MM.1S (cell line): ENCODE results near the gene ADGRE2.
A peak's percentile ranks its signal among the peaks of the same experiment; 100 is the strongest.

ENCODE experiments used
- DNase-seq: peaks from one replicate; pipeline ENCODE4 v3.0.0-alpha.2; 2015
- H2AFZ ChIP-seq: fragments of 300-600 bp; sonication (generic); 2 replicates; pipeline ENCODE4 v1.6.0; 2016; ENCODE audit warnings: antibody characterized with exemption, low read length
- H3F3A ChIP-seq: fragments of 300-600 bp; sonication (generic); 2 replicates; pipeline ENCODE4 v1.6.1; 2016; ENCODE audit warnings: mild to moderate bottlenecking, antibody characterized with exemption, low read length, moderate library complexity, mixed read lengths; ENCODE audit not compliant: insufficient read depth
- H3K27ac ChIP-seq: fragments of 300-600 bp; sonication (generic); 2 replicates; pipeline ENCODE4 v1.5.1; 2016; ENCODE audit warnings: mild to moderate bottlenecking, low read length
- H3K27me3 ChIP-seq: fragments of 300-600 bp; sonication (generic); replicated peaks from 2 replicates; pipeline ENCODE4 v1.6.0; 2016; ENCODE audit warnings: low read length; ENCODE audit not compliant: insufficient read depth
- H3K36me3 ChIP-seq: fragments of 300-600 bp; sonication (generic); replicated peaks from 2 replicates; pipeline ENCODE4 v1.6.1; 2016; ENCODE audit warnings: mild to moderate bottlenecking, low read length, mixed read lengths; ENCODE audit not compliant: insufficient read depth
- H3K4me1 ChIP-seq: fragments of 300-600 bp; sonication (generic); 2 replicates; pipeline ENCODE4 v1.6.1; 2016; ENCODE audit warnings: low read length, mixed read lengths
- H3K4me2 ChIP-seq: fragments of 300-600 bp; sonication (generic); 2 replicates; pipeline ENCODE4 v1.6.0; 2016; ENCODE audit warnings: low read depth, low read length
- H3K4me3 ChIP-seq: fragments of 300-600 bp; sonication (generic); 2 replicates; pipeline ENCODE4 v1.5.1; 2016; ENCODE audit warnings: low read length, mixed read lengths
- H3K79me2 ChIP-seq: fragments of 300-600 bp; sonication (generic); 2 replicates; pipeline ENCODE4 v1.6.1; 2016; ENCODE audit warnings: mixed run types, low read length, mixed read lengths
- H3K9ac ChIP-seq: fragments of 300-600 bp; sonication (generic); 2 replicates; pipeline ENCODE4 v1.6.1; 2016; ENCODE audit warnings: low read length, mixed read lengths
- H3K9me2 ChIP-seq: fragments of 300-600 bp; sonication (generic); replicated peaks from 2 replicates; pipeline ENCODE4 v1.6.1; 2016; ENCODE audit warnings: mild to moderate bottlenecking, low read length, mixed read lengths; ENCODE audit not compliant: insufficient read depth
- H3K9me3 ChIP-seq: fragments of 300-600 bp; sonication (generic); replicated peaks from 2 replicates; pipeline ENCODE4 v1.6.1; 2016; ENCODE audit warnings: mild to moderate bottlenecking, low read length, mixed read lengths; ENCODE audit not compliant: insufficient read depth
- H4K20me1 ChIP-seq: fragments of 300-600 bp; sonication (generic); 2 replicates; pipeline ENCODE4 v1.6.1; 2016; ENCODE audit warnings: mild to moderate bottlenecking, low read length, moderate library complexity, mixed read lengths; ENCODE audit not compliant: insufficient read depth
- EZH2 ChIP-seq: fragments of 300-600 bp; sonication (generic); optimal IDR thresholded peaks from 2 replicates; pipeline ENCODE3; 2017; ENCODE audit warnings: low read depth, mild to moderate bottlenecking, antibody characterized with exemption, low read length, mixed read lengths
- EZH2phosphoT487 ChIP-seq: fragments of 300-600 bp; sonication (generic); IDR thresholded peaks from 2 replicates; pipeline ENCODE4 v1.6.1; 2018; ENCODE audit warnings: antibody characterized with exemption, low read length
- TF ChIP-seq, protein P1 (sequence below): fragments of 300-600 bp; sonication (generic); IDR thresholded peaks from 2 replicates; pipeline ENCODE4 v1.5.1; 2016; ENCODE audit warnings: antibody characterized with exemption, low read length, mixed read lengths

ADGRE2 gene

DNA sequence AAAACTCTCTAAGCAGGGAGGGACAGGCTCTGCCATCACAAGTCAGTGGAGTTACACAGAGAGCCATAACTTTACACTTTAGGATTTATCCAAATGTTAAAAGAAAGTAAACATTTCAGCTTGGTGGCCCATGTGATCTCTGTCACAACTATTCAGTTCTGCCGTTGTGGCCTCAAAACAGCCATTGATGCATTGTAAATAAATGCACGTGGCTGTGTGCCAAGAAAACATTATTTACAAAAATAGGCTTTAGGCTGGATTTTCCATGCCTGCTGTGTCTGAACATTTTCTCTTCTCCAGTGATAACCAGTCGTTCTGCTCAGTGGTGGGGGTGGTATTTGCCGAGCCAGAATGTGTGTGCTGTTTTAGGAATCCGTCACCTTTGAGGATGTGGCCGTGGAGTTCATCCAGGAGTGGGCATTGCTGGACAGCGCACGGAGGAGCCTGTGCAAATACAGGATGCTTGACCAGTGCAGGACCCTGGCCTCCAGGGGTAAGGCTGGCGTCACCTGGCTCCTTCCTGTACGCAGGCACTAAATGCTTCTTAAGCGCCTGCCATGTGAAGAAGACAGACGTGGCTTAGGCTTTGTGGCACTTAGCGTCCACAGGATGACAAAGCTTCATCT is 83.6 kb downstream of the ADGRE2 start:
- Histone ChIP-seq H4K20me1 (no peaks in the 10 kb centered on the region), H3K9me3 (no peaks in the 10 kb centered on the region), H3K27ac (no peak overlapping the region), H3F3A (0 out of 2 replicates have a peak, but pooled peaks cover 4% of the 10 kb centered on the region), H3K9me2 (no peaks in the 10 kb centered on the region), H3K4me2 (no peak overlapping the region), H3K4me1 (no peaks in the 10 kb centered on the region), H3K27me3 (no peaks in the 10 kb centered on the region), H3K79me2 (no peaks in the 10 kb centered on the region), H2AFZ (no peak overlapping the region), H3K4me3 (no peak overlapping the region), H3K9ac (no peak overlapping the region), H3K36me3 (no peaks in the 10 kb centered on the region)
- DNase-seq: no peak
- no peak for TF ChIP-seq EZH2phosphoT487
- no peak for TF ChIP-seq EZH2
- TF ChIP-seq, protein P1, sequence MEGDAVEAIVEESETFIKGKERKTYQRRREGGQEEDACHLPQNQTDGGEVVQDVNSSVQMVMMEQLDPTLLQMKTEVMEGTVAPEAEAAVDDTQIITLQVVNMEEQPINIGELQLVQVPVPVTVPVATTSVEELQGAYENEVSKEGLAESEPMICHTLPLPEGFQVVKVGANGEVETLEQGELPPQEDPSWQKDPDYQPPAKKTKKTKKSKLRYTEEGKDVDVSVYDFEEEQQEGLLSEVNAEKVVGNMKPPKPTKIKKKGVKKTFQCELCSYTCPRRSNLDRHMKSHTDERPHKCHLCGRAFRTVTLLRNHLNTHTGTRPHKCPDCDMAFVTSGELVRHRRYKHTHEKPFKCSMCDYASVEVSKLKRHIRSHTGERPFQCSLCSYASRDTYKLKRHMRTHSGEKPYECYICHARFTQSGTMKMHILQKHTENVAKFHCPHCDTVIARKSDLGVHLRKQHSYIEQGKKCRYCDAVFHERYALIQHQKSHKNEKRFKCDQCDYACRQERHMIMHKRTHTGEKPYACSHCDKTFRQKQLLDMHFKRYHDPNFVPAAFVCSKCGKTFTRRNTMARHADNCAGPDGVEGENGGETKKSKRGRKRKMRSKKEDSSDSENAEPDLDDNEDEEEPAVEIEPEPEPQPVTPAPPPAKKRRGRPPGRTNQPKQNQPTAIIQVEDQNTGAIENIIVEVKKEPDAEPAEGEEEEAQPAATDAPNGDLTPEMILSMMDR: no peak

DNA sequence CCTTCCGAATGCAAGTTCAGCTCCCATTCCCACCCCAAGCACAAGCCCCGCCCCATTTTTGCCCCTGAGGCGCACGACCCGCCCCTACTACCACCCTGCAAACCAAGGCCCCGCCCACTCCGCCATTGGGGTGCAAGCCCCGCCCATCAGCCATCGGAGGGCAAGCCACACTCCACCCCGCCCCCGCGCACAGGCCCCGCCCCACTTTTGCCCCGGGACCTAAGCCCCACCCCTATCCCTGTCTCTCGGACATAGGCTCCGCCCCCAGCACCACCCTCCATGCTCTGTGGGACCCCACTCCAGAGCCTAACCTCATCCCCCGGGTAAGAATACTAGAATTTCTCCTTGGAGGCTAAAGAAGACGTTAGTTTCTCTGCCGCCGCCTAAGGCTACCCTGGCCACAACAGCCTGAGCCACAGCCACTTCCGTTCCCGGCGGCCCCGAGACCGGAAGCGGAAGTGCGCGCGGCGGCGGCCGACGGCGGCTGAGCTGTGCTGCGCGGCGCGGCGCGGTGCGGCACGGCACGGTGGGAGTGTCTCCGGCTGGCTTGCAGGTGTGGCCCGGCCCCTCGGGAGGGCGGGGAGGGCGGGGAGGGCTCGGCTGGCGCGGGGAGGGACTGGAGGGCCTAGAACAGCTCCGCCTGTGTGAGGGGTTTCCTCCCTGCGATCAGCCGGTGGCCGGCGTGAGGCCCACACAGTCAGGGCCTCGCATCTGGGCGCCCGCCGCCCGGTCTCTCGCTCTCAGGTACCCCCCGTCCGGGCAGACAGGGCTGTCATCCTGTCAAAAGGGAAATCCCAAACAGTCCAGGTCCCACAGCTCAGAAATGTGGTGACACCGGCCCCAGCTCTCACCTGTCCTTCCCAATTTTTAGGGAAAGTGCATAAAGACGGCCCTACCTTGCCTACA is 88.5 kb downstream of the ADGRE2 start, which contains the start of gene ZNF333:
TSS of gene ZNF333 (plus strand) at position 451 of the 906 bp plus-strand sequence. CDS start 3,444 bp downstream, outside the sequence.
- DNase-seq: peak; percentile 92
- peaks cover 6% of the 10 kb centered on the region for H3K27me3 ChIP-seq
- no peaks in the 10 kb centered on the region for H4K20me1 ChIP-seq
- TF ChIP-seq EZH2phosphoT487 (no peak), EZH2 (no peak)
- TF ChIP-seq, protein P1: no peak
- H3K36me3 ChIP-seq: no peaks in the 10 kb centered on the region
- no peaks in the 10 kb centered on the region for H3K79me2 ChIP-seq
- no peaks in the 10 kb centered on the region for H3K9me3 ChIP-seq
- peak within 1 kb of the TSS; percentile 82 for H3K4me3 ChIP-seq
- peak within 1 kb of the TSS; percentile 92 for H3K27ac ChIP-seq
- peak within 1 kb of the TSS; percentile 77 for H3K4me2 ChIP-seq
- H3F3A ChIP-seq: 0 out of 2 replicates have a peak, but pooled peaks cover 4% of the 10 kb centered on the region
- peak within 1 kb of the TSS; percentile 84 for H3K9ac ChIP-seq
- no peaks in the 10 kb centered on the region for H3K9me2 ChIP-seq
- peak within 1 kb of the TSS; percentile 81 for H2AFZ ChIP-seq
- no peaks in the 10 kb centered on the region for H3K4me1 ChIP-seq

DNA sequence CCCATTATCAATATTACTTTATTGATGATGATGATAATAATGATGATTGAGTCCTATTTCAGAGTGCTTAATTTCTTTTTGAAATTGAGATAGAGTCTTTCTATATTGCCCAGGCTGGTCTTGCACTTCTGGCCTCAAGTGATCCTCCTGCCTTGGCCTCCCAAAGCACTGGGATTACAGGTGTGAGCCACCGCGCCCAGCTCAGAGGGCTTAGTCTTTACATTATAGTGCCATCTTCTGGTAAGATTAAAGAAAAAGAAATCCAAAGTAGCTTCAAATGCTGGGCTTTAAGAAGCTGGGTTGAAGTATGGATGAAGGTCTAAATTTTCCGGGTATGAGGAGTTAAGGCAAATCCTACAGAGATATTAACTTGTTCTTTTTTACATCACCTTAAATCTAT is 91.9 kb downstream of the ADGRE2 start:
- Histone ChIP-seq H3K36me3 (no peaks in the 10 kb centered on the region), H3K4me3 (no peak overlapping the region), H3K9ac (no peak overlapping the region), H3K4me1 (no peaks in the 10 kb centered on the region), H3K27ac (no peak overlapping the region), H3K9me2 (no peaks in the 10 kb centered on the region), H3K9me3 (no peaks in the 10 kb centered on the region), H3F3A (0 out of 2 replicates have a peak, but pooled peaks cover 4% of the 10 kb centered on the region), H3K79me2 (no peaks in the 10 kb centered on the region), H3K4me2 (no peak overlapping the region), H3K27me3 (peaks cover 29% of the 10 kb centered on the region), H4K20me1 (no peaks in the 10 kb centered on the region), H2AFZ (no peak overlapping the region)
- peak; percentile 15 for DNase-seq
- TF ChIP-seq EZH2phosphoT487: no peak
- TF ChIP-seq, protein P1: peak; percentile 38; the same call in 1 of the 2 replicates
- TF ChIP-seq EZH2: no peak
